ENCODE results near the gene EVX2. TPM values are rescaled to one million over a fixed set of nuclear protein-coding genes. Genes with fewer than 3 reads are reported as not detected.

The EVX2 gene
- total and polyA plus RNA-seq, 2 donors (not counting 1 experiment from before 2014, with no cell fraction given) = not detected

DNA sequence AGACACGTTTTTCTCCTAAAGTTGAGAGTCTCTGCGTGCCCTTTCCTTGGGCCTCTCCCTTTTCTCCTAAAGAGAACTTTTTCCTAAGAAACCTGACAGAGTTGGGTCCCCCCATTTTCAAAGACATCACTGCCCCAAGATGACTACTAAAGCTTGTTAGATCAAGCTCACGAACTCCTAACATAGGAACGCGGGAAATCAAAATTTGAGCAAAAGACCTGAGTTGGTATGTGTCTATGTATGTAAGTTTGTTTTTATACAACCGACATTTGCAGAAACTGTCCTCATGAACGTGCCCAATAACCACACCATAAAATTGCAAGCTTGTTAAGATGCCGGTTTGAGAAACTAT is 10.1 kb upstream of the EVX2 start:
- Mint-ChIP-seq H3K9me3 (ENCODE audit: insufficient read depth) (peaks cover 3% of the 10 kb centered on the region), H3K27ac (peak overlapping the region; percentile 59), H3K27me3 (peaks cover 80% of the 10 kb centered on the region), H3K4me1 (peaks cover 29% of the 10 kb centered on the region), H3K4me3 (peak overlapping the region; percentile 50)
- H3K4me1 ChIP-seq (ENCODE audit: control insufficient read depth in 2 of 2, insufficient read depth in 2 of 2, low read length in 2 of 2) = peaks cover 24 to 36% of the 10 kb centered on the region in 2 donors
- CTCF ChIA-PET = interaction anchor here (1.0 to 1.9 kb wide), 3 partner anchors 33 to 404 kb away, joined by 3 to 5 read pairs (median 5); no protein-coding TSS in a partner anchor
- H3K9ac ChIP-seq (ENCODE audit: low read length) = no peak overlapping the region
- DNase-seq (no peak), ATAC-seq (ENCODE audit: low read depth) (no peak)
- H3K27ac ChIP-seq (ENCODE audit: low read length in 2 of 2) = no peak overlapping the region
- no peaks in the 10 kb centered on the region for H3K36me3 ChIP-seq (replicated peaks in 1 of 2; ENCODE audit: control extremely low read depth in 1 of 2, control insufficient read depth in 1 of 2, extremely low read depth in 1 of 2, insufficient read depth in 2 of 2, low read length in 1 of 2)
- TF ChIP-seq EZH2 (IDR thresholded peaks at IDR 0.05; ENCODE audit: borderline replicate concordance, insufficient read depth, low read depth, low read length, poor library complexity, severe bottlenecking) (no peak), CTCF (IDR thresholded peaks at IDR 0.05) (no peak)
- H4K20me1 ChIP-seq (ENCODE audit: control insufficient read depth, insufficient read depth, low read length, poor library complexity, severe bottlenecking) = no peaks in the 10 kb centered on the region
- H3K79me2 ChIP-seq (ENCODE audit: control insufficient read depth, insufficient read depth, low read length) = no peaks in the 10 kb centered on the region
- no peak overlapping the region for H3K4me2 ChIP-seq (replicated peaks; ENCODE audit: low read depth, low read length, poor library complexity, severe bottlenecking)
- H3K4me3 ChIP-seq (ENCODE audit: control extremely low read depth in 1 of 5, extremely low read depth in 1 of 5, insufficient read depth in 1 of 5, low read depth in 2 of 5, low read length in 4 of 5) = no peak overlapping the region
- intact Hi-C loops (cut with micrococcal nuclease) = loop anchor here (10.0 kb wide), 1 partner anchor 1759 kb away; the partner anchor contains the start of gene SP9
- peaks cover 0 to 89% (median 81%) of the 10 kb centered on the region in 4 experiments for H3K27me3 ChIP-seq (replicated peaks in 1 of 4; ENCODE audit: control extremely low read depth in 1 of 4, control insufficient read depth in 3 of 4, insufficient read depth in 4 of 4, low read length in 3 of 4)
- 19% methylated on average over 2 of the region's 8 CpGs for WGBS (ENCODE audit: insufficient coverage)
- H3K9me3 ChIP-seq (ENCODE audit: control extremely low read depth in 1 of 3, control insufficient read depth in 2 of 3, insufficient read depth in 1 of 3, low read length in 2 of 3) = peaks cover 1 to 40% (median 6%) of the 10 kb centered on the region in 3 donors
- no peak overlapping the region for H2AFZ ChIP-seq (ENCODE audit: insufficient read depth, low read depth, low read length, poor library complexity, severe bottlenecking)
- POLR2A ChIA-PET = no interaction called here

- H3K9me3 ChIP-seq (ENCODE audit: control extremely low read depth in 1 of 3, control insufficient read depth in 2 of 3, insufficient read depth in 1 of 3, low read length in 2 of 3) = peaks cover 1 to 39% (median 6%) of the 10 kb centered on the region in 3 donors
- peak overlapping the region; percentile 50 for H3K4me3 Mint-ChIP-seq
- H3K4me1 Mint-ChIP-seq = peaks cover 32% of the 10 kb centered on the region
- no peak overlapping the region for H3K4me3 ChIP-seq (ENCODE audit: control extremely low read depth in 1 of 5, extremely low read depth in 1 of 5, insufficient read depth in 1 of 5, low read depth in 2 of 5, low read length in 4 of 5)
- H3K4me2 ChIP-seq (replicated peaks; ENCODE audit: low read depth, low read length, poor library complexity, severe bottlenecking) = peak overlapping the region; percentile 48
- ChIA-PET CTCF (interaction anchor here (1.9 kb wide), 1 partner anchor 39 kb away, joined by 5 read pairs; no protein-coding TSS in a partner anchor), POLR2A (no interaction called here)
- H3K36me3 ChIP-seq (replicated peaks in 1 of 2; ENCODE audit: control extremely low read depth in 1 of 2, control insufficient read depth in 1 of 2, extremely low read depth in 1 of 2, insufficient read depth in 2 of 2, low read length in 1 of 2) = no peaks in the 10 kb centered on the region
- DNase-seq = peak; percentile 50
- no peaks in the 10 kb centered on the region for H3K79me2 ChIP-seq (ENCODE audit: control insufficient read depth, insufficient read depth, low read length)
- TF ChIP-seq EZH2 (IDR thresholded peaks at IDR 0.05; ENCODE audit: borderline replicate concordance, insufficient read depth, low read depth, low read length, poor library complexity, severe bottlenecking) (peak; percentile 16), CTCF (IDR thresholded peaks at IDR 0.05) (no peak)
- peaks cover 83% of the 10 kb centered on the region for H3K27me3 Mint-ChIP-seq
- no peak overlapping the region for H3K27ac ChIP-seq (ENCODE audit: low read length in 2 of 2)
- H4K20me1 ChIP-seq (ENCODE audit: control insufficient read depth, insufficient read depth, low read length, poor library complexity, severe bottlenecking) = no peaks in the 10 kb centered on the region
- no peak overlapping the region for H2AFZ ChIP-seq (ENCODE audit: insufficient read depth, low read depth, low read length, poor library complexity, severe bottlenecking)
- H3K9me3 Mint-ChIP-seq (ENCODE audit: insufficient read depth) = peaks cover 3% of the 10 kb centered on the region
- intact Hi-C loops (cut with micrococcal nuclease) = loop anchor here (10.0 kb wide), 1 partner anchor 1759 kb away; the partner anchor contains the start of gene SP9
- 10% methylated on average over 53 of the region's 53 CpGs for WGBS (ENCODE audit: insufficient coverage)
- H3K9ac ChIP-seq (ENCODE audit: low read length) = no peak overlapping the region
- H3K27me3 ChIP-seq (replicated peaks in 1 of 4; ENCODE audit: control extremely low read depth in 1 of 4, control insufficient read depth in 3 of 4, insufficient read depth in 4 of 4, low read length in 3 of 4) = peaks cover 0 to 89% (median 82%) of the 10 kb centered on the region in 4 experiments
- H3K27ac Mint-ChIP-seq = peak overlapping the region; percentile 59
- H3K4me1 ChIP-seq (ENCODE audit: control insufficient read depth in 2 of 2, insufficient read depth in 2 of 2, low read length in 2 of 2) = peaks cover 28 to 34% of the 10 kb centered on the region in 2 donors
- no peak for ATAC-seq (ENCODE audit: low read depth)
Observed at GRCh38 chr2:176093145-176093897, 9.6 kb upstream of the EVX2 start.
